Erythroblast (primary cell): ENCODE measurements around the gene MRNIP.

ENCODE experiments used
- GATA1 ChIP-seq: IDR thresholded peaks from 2 replicates; pipeline ENCODE4 v1.6.1; 2011; ENCODE audit warnings: low read depth, mild to moderate bottlenecking, control low read depth, low read length, moderate library complexity
- POLR2A ChIP-seq: IDR thresholded peaks from 2 replicates; pipeline ENCODE4 v1.6.1; 2011; ENCODE audit warnings: mild to moderate bottlenecking, low read length

DNA sequence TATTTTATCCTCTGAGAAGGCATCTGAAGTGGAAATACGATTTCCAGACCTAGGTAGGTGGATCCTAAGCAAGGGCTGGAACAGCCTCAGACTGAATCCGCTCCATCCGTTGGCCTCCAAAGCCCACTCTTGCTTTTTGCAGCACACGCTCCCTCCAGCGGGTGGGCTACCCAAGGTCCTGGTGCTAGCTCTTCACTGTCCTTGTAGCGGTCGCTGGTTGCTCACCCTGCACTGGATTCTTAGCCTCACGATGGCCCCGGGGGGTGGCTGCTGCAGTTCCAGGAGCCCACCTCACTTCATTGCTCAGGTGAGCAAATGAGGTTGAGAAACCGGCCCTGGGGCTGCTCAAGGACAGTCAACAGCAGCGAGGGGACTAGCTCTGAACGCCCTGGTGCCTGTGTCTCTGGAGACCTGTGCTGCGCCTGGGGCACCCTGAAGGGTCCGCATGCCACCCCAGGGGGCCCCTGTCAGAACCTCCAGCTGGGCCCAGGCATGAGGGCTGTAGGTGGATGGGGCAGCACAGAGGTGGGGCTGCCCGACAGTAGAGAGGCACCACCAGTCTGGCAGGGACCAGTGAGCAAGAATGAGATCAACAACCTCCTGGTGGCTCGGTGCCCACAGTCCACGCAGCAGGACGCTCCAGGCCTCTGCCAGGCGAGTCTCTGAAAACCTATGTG lies 56.3 kb downstream of the MRNIP start:
- TF ChIP-seq POLR2A (no peak), GATA1 (no peak)
